Neuron (in vitro differentiated cells): ENCODE measurements around the gene LRRC18.

Experiments
- H2AFZ ChIP-seq: one replicate; pipeline ENCODE4 v1.6.1; 2013; ENCODE audit warnings: low read depth, mild to moderate bottlenecking, inconsistent platforms, low read length, moderate library complexity
- H3K27me3 ChIP-seq: one replicate; pipeline ENCODE4 v1.6.1; 2013; ENCODE audit warnings: low read length; ENCODE audit not compliant: insufficient read depth
- H3K36me3 ChIP-seq: one replicate; pipeline ENCODE4 v1.6.1; 2013; ENCODE audit warnings: low read length; ENCODE audit not compliant: insufficient read depth
- H3K4me1 ChIP-seq: one replicate; pipeline ENCODE4 v1.6.1; 2013; ENCODE audit warnings: low read length; ENCODE audit not compliant: insufficient read depth
- H3K4me3 ChIP-seq: 2 replicates; pipeline ENCODE4 v1.5.1; 2013; ENCODE audit warnings: mild to moderate bottlenecking, low read length, moderate library complexity
- H3K9me3 ChIP-seq: one replicate; pipeline ENCODE4 v1.6.1; 2013; ENCODE audit warnings: low read length

The LRRC18 gene

DNA sequence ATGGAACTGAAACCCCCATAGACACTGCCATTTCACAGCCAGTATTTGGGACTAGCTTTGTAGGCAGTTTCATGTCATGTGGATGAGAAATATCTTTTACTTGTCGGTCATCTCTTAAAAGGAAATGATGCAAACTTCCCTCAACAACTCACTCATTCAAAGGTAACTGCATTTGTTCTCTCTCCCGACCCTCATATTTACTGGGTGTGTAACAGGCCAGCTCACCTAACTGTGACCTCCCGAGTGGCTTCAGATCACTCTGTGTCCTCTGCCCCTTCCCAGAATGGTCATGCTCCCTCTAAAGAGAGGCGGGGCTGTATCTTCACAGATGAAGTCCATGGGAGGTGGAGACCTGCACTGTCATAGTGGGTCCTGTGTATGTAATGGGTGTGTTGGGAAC is 14.7 kb downstream of the LRRC18 start:
- H3K9me3 ChIP-seq, result no peaks in the 10 kb centered on the region
- H3K27me3 ChIP-seq, result no peaks in the 10 kb centered on the region
- H3K4me3 ChIP-seq, result no peak overlapping the region
- H3K4me1 ChIP-seq, result no peaks in the 10 kb centered on the region
- no peak overlapping the region for H2AFZ ChIP-seq
- H3K36me3 ChIP-seq, result no peaks in the 10 kb centered on the region

DNA sequence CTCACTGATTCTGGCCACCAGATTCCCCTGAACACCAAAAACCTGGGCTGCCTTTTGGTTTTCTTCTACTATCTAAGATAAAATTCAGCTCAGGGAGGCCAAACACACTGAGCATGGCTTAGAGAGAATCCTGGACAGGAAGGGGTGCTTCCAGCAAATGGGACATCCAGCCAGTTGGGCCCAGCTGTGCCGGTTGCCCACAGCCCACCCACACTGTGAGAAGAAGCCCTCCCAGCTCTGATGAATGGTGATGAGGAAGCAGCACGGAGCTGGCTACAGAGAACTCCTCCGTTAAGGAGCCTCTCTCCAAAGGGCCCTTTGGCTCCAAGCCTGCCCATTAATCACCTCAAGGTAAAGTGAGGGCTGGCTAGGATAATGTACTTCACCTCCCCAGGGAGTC is 15.9 kb downstream of the LRRC18 start:
- Histone ChIP-seq H3K9me3 (no peaks in the 10 kb centered on the region), H3K36me3 (no peaks in the 10 kb centered on the region), H3K4me1 (no peaks in the 10 kb centered on the region), H3K27me3 (no peaks in the 10 kb centered on the region), H3K4me3 (no peak overlapping the region), H2AFZ (no peak overlapping the region)

DNA sequence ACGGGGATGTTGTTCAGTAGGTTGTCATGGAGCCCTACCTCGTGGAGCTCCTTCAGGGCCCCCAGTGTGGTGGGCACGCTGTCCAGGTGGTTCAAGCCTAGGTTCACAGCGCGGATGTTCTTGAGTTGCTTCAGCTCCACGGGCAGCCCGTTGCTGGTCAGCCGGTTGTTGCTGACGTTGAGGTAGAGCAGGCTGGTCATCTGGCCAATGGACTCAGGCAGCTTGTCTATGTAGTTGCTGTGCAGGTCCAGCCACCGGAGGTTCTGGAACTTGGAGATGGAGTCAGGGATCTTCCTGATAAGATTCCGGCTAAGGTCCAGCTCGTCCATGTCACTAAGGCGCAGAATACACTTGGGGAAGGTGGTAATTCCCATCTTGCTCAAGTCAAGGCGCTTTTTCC is 26.0 kb downstream of the LRRC18 start:
- Histone ChIP-seq H3K27me3 (peaks cover 10% of the 10 kb centered on the region), H2AFZ (no peak overlapping the region), H3K9me3 (no peaks in the 10 kb centered on the region), H3K36me3 (no peaks in the 10 kb centered on the region), H3K4me3 (no peak overlapping the region), H3K4me1 (no peaks in the 10 kb centered on the region)

DNA sequence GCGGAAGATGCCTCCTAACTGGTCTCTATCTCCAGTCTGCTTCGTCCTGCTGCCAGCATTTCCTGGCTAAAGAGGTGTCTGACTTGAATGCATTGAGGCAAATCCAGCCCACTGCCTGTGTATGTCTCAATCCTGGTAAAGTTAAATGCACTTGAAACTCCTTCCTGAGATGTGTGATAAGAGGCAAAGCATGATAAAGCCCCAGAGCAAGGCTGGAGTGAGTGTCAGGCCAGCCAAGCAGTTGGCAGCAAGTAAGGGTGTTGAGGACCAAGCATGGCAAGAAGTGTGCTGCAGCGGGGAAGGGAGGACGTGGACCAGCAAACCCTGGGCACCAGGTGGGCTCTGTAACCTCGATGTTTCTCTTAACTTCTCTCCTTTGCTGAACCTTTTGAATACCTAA is 29.1 kb downstream of the LRRC18 start:
- H3K4me1 ChIP-seq, result no peaks in the 10 kb centered on the region
- no peak overlapping the region for H2AFZ ChIP-seq
- H3K4me3 ChIP-seq, result no peak overlapping the region
- peaks cover 1% of the 10 kb centered on the region for H3K27me3 ChIP-seq
- H3K9me3 ChIP-seq, result no peaks in the 10 kb centered on the region
- no peaks in the 10 kb centered on the region for H3K36me3 ChIP-seq

DNA sequence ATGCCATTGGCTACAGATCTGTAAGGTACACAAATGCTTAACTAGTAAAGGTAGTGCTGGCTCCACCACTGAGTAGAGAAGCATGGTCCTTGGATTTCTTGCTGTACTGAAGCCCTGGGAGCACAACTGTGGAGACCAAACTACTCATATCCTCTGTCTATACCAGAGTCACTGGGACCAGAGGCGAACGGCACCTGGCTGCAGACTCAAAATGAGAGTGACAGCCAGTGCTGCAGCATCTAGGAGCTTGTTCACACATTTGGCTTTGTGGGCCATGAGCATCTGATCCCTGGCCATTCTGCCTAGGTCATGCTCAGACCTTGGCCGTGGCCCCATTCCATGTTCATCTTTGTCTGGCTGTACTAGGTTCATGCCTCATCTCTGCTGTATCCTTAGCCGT is 31.9 kb downstream of the LRRC18 start:
- Histone ChIP-seq H3K36me3 (no peaks in the 10 kb centered on the region), H3K9me3 (no peaks in the 10 kb centered on the region), H3K27me3 (no peaks in the 10 kb centered on the region), H3K4me1 (no peaks in the 10 kb centered on the region), H3K4me3 (no peak overlapping the region), H2AFZ (no peak overlapping the region)

- Histone ChIP-seq H3K4me3 (no peak overlapping the region), H2AFZ (no peak overlapping the region), H3K27me3 (no peaks in the 10 kb centered on the region)
These were observed 32.8 kb downstream of the LRRC18 start for GRCh38 chr10:48906841-48907240.

DNA sequence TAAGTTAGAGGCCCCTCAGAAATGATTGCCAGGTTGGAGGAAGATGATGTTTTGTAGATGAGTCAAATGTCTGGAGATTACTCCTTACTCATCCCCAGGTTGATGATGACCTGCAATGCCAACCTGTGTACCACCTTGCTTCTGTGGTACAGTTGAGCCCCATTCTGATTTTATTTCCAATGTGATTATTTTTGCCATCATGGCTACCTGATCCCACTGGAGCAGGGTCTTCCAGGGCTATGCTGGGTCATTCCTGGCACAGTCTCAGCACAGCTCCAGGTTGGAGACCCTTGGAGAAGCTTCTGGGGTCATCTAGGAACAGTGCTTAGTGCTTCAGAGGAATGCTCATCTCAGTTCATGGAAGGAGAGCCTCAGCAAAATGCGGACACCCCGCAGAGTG is 34.3 kb downstream of the LRRC18 start:
- Histone ChIP-seq H2AFZ (no peak overlapping the region), H3K27me3 (no peaks in the 10 kb centered on the region), H3K4me1 (no peaks in the 10 kb centered on the region), H3K36me3 (no peaks in the 10 kb centered on the region), H3K9me3 (no peaks in the 10 kb centered on the region), H3K4me3 (no peak overlapping the region)

More at GRCh38 chr10:48906841-48907240, 32.8 kb downstream of the LRRC18 start:
- Histone ChIP-seq H3K4me1 (no peaks in the 10 kb centered on the region), H3K36me3 (no peaks in the 10 kb centered on the region), H3K9me3 (no peaks in the 10 kb centered on the region)

- Histone ChIP-seq H3K36me3 (no peaks in the 10 kb centered on the region), H3K27me3 (no peaks in the 10 kb centered on the region), H3K9me3 (no peaks in the 10 kb centered on the region), H3K4me1 (no peaks in the 10 kb centered on the region), H2AFZ (no peak overlapping the region), H3K4me3 (no peak overlapping the region)
These were observed 34.8 kb downstream of the LRRC18 start for GRCh38 chr10:48904861-48905260.

- Histone ChIP-seq H3K4me3 (no peak overlapping the region), H3K9me3 (no peaks in the 10 kb centered on the region), H3K4me1 (no peaks in the 10 kb centered on the region), H3K36me3 (no peaks in the 10 kb centered on the region), H3K27me3 (no peaks in the 10 kb centered on the region), H2AFZ (no peak overlapping the region)
These were observed 36.5 kb downstream of the LRRC18 start for GRCh38 chr10:48903151-48903550.

DNA sequence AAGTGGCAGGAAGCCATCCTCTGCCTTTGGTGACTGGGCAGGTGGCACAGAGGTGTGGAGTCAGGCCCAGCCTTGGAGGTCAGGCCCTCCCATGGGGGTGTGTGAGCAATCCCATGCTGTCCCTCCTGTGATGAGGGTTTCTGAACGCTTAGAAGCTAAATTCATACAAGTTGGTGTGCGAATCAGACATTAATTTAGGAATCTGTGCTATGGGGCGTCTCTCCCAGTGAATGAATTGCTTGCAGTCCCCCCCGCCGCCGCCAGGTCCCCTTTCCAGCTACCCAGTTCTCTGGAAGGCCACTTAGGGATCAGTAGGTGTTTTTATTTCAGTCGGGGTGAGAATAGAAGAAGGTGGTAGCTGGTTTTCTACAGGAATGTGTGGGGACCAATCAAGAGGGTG is 37.5 kb downstream of the LRRC18 start:
- Histone ChIP-seq H3K4me1 (no peaks in the 10 kb centered on the region), H3K27me3 (no peaks in the 10 kb centered on the region), H3K4me3 (no peak overlapping the region), H3K36me3 (no peaks in the 10 kb centered on the region), H2AFZ (no peak overlapping the region), H3K9me3 (no peaks in the 10 kb centered on the region)

- Histone ChIP-seq H3K36me3 (no peaks in the 10 kb centered on the region), H3K27me3 (no peaks in the 10 kb centered on the region), H2AFZ (no peak overlapping the region), H3K4me3 (no peak overlapping the region), H3K4me1 (no peaks in the 10 kb centered on the region), H3K9me3 (no peaks in the 10 kb centered on the region)
These were observed 38.3 kb downstream of the LRRC18 start for GRCh38 chr10:48901319-48901718.

- no peak overlapping the region for H3K4me3 ChIP-seq
- no peaks in the 10 kb centered on the region for H3K36me3 ChIP-seq
- no peaks in the 10 kb centered on the region for H3K9me3 ChIP-seq
- no peaks in the 10 kb centered on the region for H3K4me1 ChIP-seq
- no peak overlapping the region for H2AFZ ChIP-seq
- no peaks in the 10 kb centered on the region for H3K27me3 ChIP-seq
These were observed 39.3 kb downstream of the LRRC18 start for GRCh38 chr10:48900371-48900801.

DNA sequence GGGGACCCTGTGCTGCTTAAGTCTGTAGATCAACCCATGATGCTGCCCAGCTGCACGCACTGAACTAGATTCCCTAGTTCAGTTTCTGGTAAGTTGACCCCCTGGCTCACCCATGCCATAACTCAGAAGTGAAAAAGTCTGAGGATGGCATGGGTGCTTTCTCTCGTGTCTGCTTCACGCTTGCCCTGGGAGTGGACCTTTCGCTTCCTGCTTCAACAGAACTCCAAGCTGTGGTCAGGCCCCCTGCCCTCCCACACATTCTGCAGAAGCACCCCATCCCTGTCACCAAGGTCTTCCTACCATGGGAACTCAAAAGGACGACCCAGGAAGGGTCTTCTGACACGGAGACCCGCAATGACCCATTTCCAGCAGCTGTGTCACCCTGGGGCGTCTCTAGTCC is 39.9 kb downstream of the LRRC18 start:
- Histone ChIP-seq H3K36me3 (no peaks in the 10 kb centered on the region), H3K27me3 (no peaks in the 10 kb centered on the region), H3K4me3 (no peak overlapping the region), H2AFZ (no peak overlapping the region), H3K9me3 (no peaks in the 10 kb centered on the region), H3K4me1 (no peaks in the 10 kb centered on the region)

GRCh38 chr10:48898426-48898825 is 41.2 kb downstream of the LRRC18 start:
- Histone ChIP-seq H3K4me3 (no peak overlapping the region), H3K9me3 (no peaks in the 10 kb centered on the region), H3K27me3 (no peaks in the 10 kb centered on the region), H3K36me3 (no peaks in the 10 kb centered on the region), H2AFZ (no peak overlapping the region), H3K4me1 (no peaks in the 10 kb centered on the region)
